HepG2 (cell line): ENCODE results near the gene NAA35. TPM values are rescaled to one million over a fixed set of nuclear protein-coding genes. Genes with fewer than 3 reads are reported as not detected.
A peak's percentile ranks its signal among the peaks of the same experiment; 100 is the strongest.

Source experiments
- ATAC-seq: fragments of 200-7000 bp; cut with Tn5 transposase; 3 replicates; pipeline ENCODE4 v1.9.1; 2020; ENCODE audit warnings: mild to moderate bottlenecking, moderate library complexity
- BruUV-seq: library from RNA; stranded (reverse); fragments of 400-500 nt; replicated peaks from 2 replicates; lab custom pipeline; 2021; lab: Mats Ljungman, UMichigan
- CTCF ChIA-PET: fragments of 300-600 bp; formaldehyde crosslinking; extraction: SDS; loops from one replicate; lab custom pipeline; 2021; ENCODE audit warnings: low total read pairs, inconsistent platforms, low intra/inter-chr PET ratio; lab: Yijun Ruan, JAX
- POLR2A ChIA-PET: fragments of 350-600 bp; sonication (Branson Sonifier 250); formaldehyde crosslinking; loops from one replicate; lab custom pipeline; 2020; ENCODE audit warnings: antibody characterized with exemption, inconsistent platforms; lab: Yijun Ruan, JAX
- DNase-seq: peaks from one replicate; pipeline ENCODE4 v3.0.0-alpha.2; 2015; ENCODE audit warnings: low spot score
- FAIRE-seq: peaks from 3 replicates; lab custom pipeline; 2011; peaks lifted over from hg19 to GRCh38; lab: Jason Lieb, UNC
- H2AFZ ChIP-seq: one replicate; pipeline ENCODE4 v1.6.1; 2011; ENCODE audit warnings: low read length, inconsistent platforms
- H3K27ac ChIP-seq: fragments of 300-600 bp; 3 replicates; pipeline ENCODE4 v1.8.0; 2011; ENCODE audit warnings: mixed run types, mild to moderate bottlenecking, mixed read lengths, low read length, inconsistent platforms; ENCODE audit not compliant: insufficient read depth; ENCODE audit errors: extremely low read length
- H3K27me3 ChIP-seq, 2 experiments: fragments of 200-600 bp in 1 of 2; 2 replicates in 1 of 2; 3 replicates in 1 of 2; pipeline versions ENCODE4 v1.6.0 to v1.8.0; 2011; ENCODE audit warnings: low read length in 2 of 2, mild to moderate bottlenecking in 2 of 2, moderate library complexity in 2 of 2, inconsistent platforms in 1 of 2; ENCODE audit not compliant: insufficient read depth in 2 of 2, control insufficient read depth in 1 of 2
- H3K36me3 ChIP-seq, 2 experiments: fragments of 200-600 bp in 1 of 2; replicated peaks in 1 of 2; 2 replicates in 1 of 2; 3 replicates in 1 of 2; pipeline versions ENCODE4 v1.5.1 to v1.8.0; 2011; ENCODE audit warnings: low read length in 2 of 2, inconsistent platforms in 1 of 2; ENCODE audit not compliant: insufficient read depth in 2 of 2, control insufficient read depth in 1 of 2
- H3K4me1 ChIP-seq: 2 replicates; pipeline ENCODE4 v1.5.1; 2012; ENCODE audit warnings: low read length, inconsistent platforms; ENCODE audit not compliant: insufficient read depth
- H3K4me2 ChIP-seq: 2 replicates; pipeline ENCODE4 v1.6.0; 2011; ENCODE audit warnings: low read depth, low read length, inconsistent platforms
- H3K4me3 ChIP-seq, 3 experiments: fragments of 200-600 bp in 1 of 3; sonication (generic), shearing (Covaris generic) in 1 of 3; replicated peaks in 1 of 3; 2 replicates each; pipeline ENCODE4 v1.5.1; 2011 to 2016; ENCODE audit warnings: low read length in 3 of 3, inconsistent platforms in 2 of 3, low read depth in 2 of 3, mild to moderate bottlenecking in 2 of 3, control low read depth in 1 of 3, mixed read lengths in 1 of 3; ENCODE audit not compliant: insufficient read depth in 1 of 3
- H3K79me2 ChIP-seq: one replicate; pipeline ENCODE4 v1.6.1; 2011; ENCODE audit warnings: low read length, inconsistent platforms; ENCODE audit not compliant: insufficient read depth
- H3K9ac ChIP-seq: 2 replicates; pipeline ENCODE4 v1.6.0; 2011; ENCODE audit warnings: mild to moderate bottlenecking, low read depth, low read length, inconsistent platforms; ENCODE audit not compliant: insufficient read depth
- H3K9me3 ChIP-seq: 2 replicates; pipeline ENCODE4 v1.5.1; 2012; ENCODE audit warnings: mild to moderate bottlenecking, low read length
- H4K20me1 ChIP-seq: 2 replicates; pipeline ENCODE4 v1.6.0; 2011; ENCODE audit warnings: inconsistent platforms, mild to moderate bottlenecking, low read length, moderate library complexity; ENCODE audit not compliant: insufficient read depth
- ATF7 ChIP-seq, 2 experiments: fragments of 450-650 bp in 1 of 2; sonication (generic) in 1 of 2; formaldehyde crosslinking in 1 of 2; IDR thresholded peaks; 2 replicates each; pipeline versions ENCODE4 v1.4.0 to v1.6.1; 2016 to 2020; ENCODE audit warnings: antibody characterized with exemption in 1 of 2, mild to moderate bottlenecking in 1 of 2, missing genetic modification reagents in 1 of 2
- CREB1 ChIP-seq, 2 experiments: fragments of 450-650 bp in 1 of 2; IDR thresholded peaks; 2 replicates each; pipeline ENCODE4 v1.6.1; 2016 to 2017; ENCODE audit warnings: control low read depth in 1 of 2, mild to moderate bottlenecking in 1 of 2, missing compliant biosample characterization in 1 of 2, missing genetic modification characterization in 1 of 2
- FOXK1 ChIP-seq: sonication (generic); formaldehyde crosslinking; IDR thresholded peaks from 2 replicates; pipeline ENCODE4 v1.4.0; 2020; ENCODE audit warnings: low read depth, missing genetic modification reagents, borderline replicate concordance
- JDP2 ChIP-seq: sonication (generic); formaldehyde crosslinking; IDR thresholded peaks from 2 replicates; pipeline ENCODE4 v1.8.1; 2022; ENCODE audit warnings: missing genetic modification reagents, borderline replicate concordance
- RAD21 ChIP-seq: fragments of 450-650 bp; formaldehyde crosslinking; IDR thresholded peaks from 2 replicates; pipeline ENCODE4 v1.5.0; 2020; ENCODE audit warnings: mild to moderate bottlenecking
- SSRP1 ChIP-seq: IDR thresholded peaks from 2 replicates; pipeline ENCODE4 v1.6.1; 2016; ENCODE audit warnings: control low read depth
- TCF7 ChIP-seq: sonication (generic); IDR thresholded peaks from 2 replicates; pipeline ENCODE4 v1.6.1; 2016; ENCODE audit warnings: antibody characterized with exemption, low read depth
- WGBS: methylation state at CpG from one replicate; pipeline ENCODE4 v1.1.6; 2017; ENCODE audit warnings: low lambda C conversion rate; 5-methylcytosine and 5-hydroxymethylcytosine counted together
- in situ Hi-C: cut with HindIII; loops from 2 replicates; pipeline ENCODE4 v1.10.0; 2017; ENCODE audit warnings: low pct_unique_long_range_greater_than_20kb; ENCODE audit not compliant: extremely low pct_ligation_motif_present
- intact Hi-C: fragments of 100-400 bp; cut with micrococcal nuclease; formaldehyde crosslinking; loops from one replicate; pipeline ENCODE4 v1.10.0; 2022; ENCODE audit not compliant: unreplicated experiment
- polyA plus RNA-seq, 8 experiments: library from polyadenylated mRNA; depleted of rRNA in 3 of 8; stranded (reverse) in 7 of 8; unstranded in 1 of 8; fragments of >200 nt; fragmentation: Illumina TruSeq in 4 of 8; extraction: Trizol in 4 of 8; gene quantifications; 2 replicates each; pipeline versions ENCODE4 v1.2.1 to v1.2.3, GENCODE V29; 2011 to 2016; ENCODE audit warnings: low read depth in 4 of 8, missing spikeins in 1 of 8, mixed read lengths in 1 of 8; ENCODE audit not compliant: insufficient read depth in 1 of 8
- total RNA-seq, 5 experiments: library from RNA; depleted of rRNA; stranded (reverse); fragments of >200 nt; fragmentation: Illumina TruSeq; extraction: Trizol; gene quantifications; 2 replicates each; pipeline ENCODE4 v1.2.3, GENCODE V29; 2016; ENCODE audit warnings: low read depth in 1 of 5
- TF ChIP-seq, protein P1 (sequence below): sonication (generic); formaldehyde crosslinking; IDR thresholded peaks from 2 replicates; pipeline ENCODE4 v1.4.0; 2020; ENCODE audit warnings: missing genetic modification reagents, borderline replicate concordance

The NAA35 gene
- total and polyA plus RNA-seq, 2 of the 13 experiments (the other 11 are each of a cell fraction or from before 2014, with no cell fraction given): 21.6 to 28.9 TPM

DNA sequence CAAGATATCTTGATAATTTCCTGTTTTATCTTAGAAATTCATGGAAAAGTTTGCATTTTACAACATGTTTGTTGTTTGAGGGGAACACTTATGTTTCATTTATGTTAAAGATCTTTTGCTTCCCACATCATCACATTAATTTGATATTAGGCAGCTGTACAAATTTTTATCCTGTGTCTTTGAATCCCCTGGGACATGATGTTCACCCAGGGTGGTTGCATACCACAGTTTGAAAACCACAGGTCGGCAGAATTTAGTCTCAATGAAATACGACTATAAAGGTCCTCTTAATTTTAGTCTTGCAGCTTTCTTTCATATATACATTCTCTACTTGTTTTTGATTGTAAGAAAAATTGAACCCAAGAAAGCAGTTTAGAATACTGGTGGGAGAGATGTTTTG lies 3.7 kb downstream of the NAA35 start (continued):
- TF ChIP-seq FOXK1 (CRISPR knock-in tag): no peak
- no peak for TF ChIP-seq SSRP1
- TF ChIP-seq JDP2: no peak
- TF ChIP-seq RAD21 (CRISPR knock-in tag): no peak
- TF ChIP-seq, protein P1, sequence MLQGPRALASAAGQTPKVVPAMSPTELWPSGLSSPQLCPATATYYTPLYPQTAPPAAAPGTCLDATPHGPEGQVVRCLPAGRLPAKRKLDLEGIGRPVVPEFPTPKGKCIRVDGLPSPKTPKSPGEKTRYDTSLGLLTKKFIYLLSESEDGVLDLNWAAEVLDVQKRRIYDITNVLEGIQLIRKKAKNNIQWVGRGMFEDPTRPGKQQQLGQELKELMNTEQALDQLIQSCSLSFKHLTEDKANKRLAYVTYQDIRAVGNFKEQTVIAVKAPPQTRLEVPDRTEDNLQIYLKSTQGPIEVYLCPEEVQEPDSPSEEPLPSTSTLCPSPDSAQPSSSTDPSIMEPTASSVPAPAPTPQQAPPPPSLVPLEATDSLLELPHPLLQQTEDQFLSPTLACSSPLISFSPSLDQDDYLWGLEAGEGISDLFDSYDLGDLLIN (CRISPR knock-in tag): no peak

DNA sequence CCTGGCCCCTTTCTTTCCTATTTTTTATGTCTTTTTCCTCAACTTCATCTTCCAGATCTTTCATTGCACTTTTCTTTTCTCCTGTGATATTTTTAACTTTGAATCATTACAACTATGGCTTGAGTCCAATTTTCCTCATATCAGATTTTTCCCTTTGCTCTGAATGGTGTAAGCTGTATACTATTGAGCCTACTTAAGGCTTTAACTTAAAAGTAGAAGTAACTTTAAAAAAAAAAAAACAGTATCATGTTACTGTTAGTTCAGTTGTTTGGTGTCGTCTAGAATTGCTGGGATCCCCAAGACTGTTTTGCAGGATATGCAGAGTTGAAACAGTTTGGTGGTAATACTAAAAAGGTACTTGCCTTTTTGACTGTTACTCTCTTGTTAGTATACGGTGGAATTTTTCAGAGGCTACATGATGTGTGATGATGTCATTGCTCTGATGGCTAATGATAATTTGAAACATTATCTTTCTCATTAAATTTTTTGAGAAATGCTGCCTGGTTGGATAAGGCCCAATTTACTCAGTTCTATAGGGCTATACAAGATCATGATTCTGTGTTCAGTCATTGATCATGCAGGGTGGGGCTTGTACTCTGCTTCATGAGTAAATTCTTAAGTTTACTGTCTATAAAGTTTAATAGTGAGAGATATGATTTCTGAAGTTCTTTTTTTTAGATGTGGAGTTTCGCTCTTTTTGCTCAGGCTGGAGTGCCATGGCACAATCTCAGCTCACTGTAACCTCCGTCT lies 8.8 kb downstream of the NAA35 start:
- ATAC-seq (no peak), DNase-seq (no peak)
- POLR2A ChIA-PET: no interaction called here
- no TSS peak for BruUV-seq
- Histone ChIP-seq H3K79me2 (peaks cover 76% of the 10 kb centered on the region), H3K27ac (no peak overlapping the region), H3K9me3 (no peaks in the 10 kb centered on the region), H3K36me3 (peaks cover 8 to 42% of the 10 kb centered on the region in 2 experiments), H3K4me1 (0 out of 2 replicates have a peak, but pooled peaks cover 7% of the 10 kb centered on the region), H3K4me3 (no peak overlapping the region), H3K9ac (no peak overlapping the region)
- WGBS: 95% methylated on average over 4 of the region's 4 CpGs
- in situ Hi-C loops (loop anchor here (10.0 kb wide), 1 partner anchor 335 kb away; the partner anchor contains the start of gene ISCA1), intact Hi-C loops (no loop called here)
- TF ChIP-seq ATF7 (IDR thresholded peaks at IDR 0.05) (peak; percentile 61; the same call in 1 of the 2 replicates), ATF7 (CRISPR knock-in tag; IDR thresholded peaks at IDR 0.05) (no peak), CREB1 (IDR thresholded peaks at IDR 0.05) (0 out of 2 replicates have a peak, but pooled peaks have one; percentile 3), CREB1 (CRISPR knock-in tag; IDR thresholded peaks at IDR 0.05) (no peak), TCF7 (no peak)
- TF ChIP-seq, all 625 proteins: peak for 2
- CTCF ChIA-PET: no interaction called here
- Histone ChIP-seq H4K20me1 (no peaks in the 10 kb centered on the region), H3K27me3 (no peaks in the 10 kb centered on the region), H3K4me2 (no peak overlapping the region), H2AFZ (no peak overlapping the region)
- no peak for FAIRE-seq
